Activated T-helper 1 cell treated with anti-CD3 and anti-CD28 coated beads, Interleukin-2, amount 50 U/mL, for 16 hours (primary cell): ENCODE results near the gene EARS2.
"Not testable (repeated sequence)": the region's sequence is repeated elsewhere in the genome, so short reads cannot be mapped to it uniquely, and the experiment has no call there.

Experiments
- DNase-seq, 2 donors: peaks; one replicate each; pipeline ENCODE4 v3.0.0-alpha.2; 2020; ENCODE audit warnings: low read depth in 1 of 2, low spot score in 1 of 2

EARS2 gene

GRCh38 chr16:23528644-23529310, 28.4 kb downstream of the EARS2 start:
- no peak for DNase-seq

DNA sequence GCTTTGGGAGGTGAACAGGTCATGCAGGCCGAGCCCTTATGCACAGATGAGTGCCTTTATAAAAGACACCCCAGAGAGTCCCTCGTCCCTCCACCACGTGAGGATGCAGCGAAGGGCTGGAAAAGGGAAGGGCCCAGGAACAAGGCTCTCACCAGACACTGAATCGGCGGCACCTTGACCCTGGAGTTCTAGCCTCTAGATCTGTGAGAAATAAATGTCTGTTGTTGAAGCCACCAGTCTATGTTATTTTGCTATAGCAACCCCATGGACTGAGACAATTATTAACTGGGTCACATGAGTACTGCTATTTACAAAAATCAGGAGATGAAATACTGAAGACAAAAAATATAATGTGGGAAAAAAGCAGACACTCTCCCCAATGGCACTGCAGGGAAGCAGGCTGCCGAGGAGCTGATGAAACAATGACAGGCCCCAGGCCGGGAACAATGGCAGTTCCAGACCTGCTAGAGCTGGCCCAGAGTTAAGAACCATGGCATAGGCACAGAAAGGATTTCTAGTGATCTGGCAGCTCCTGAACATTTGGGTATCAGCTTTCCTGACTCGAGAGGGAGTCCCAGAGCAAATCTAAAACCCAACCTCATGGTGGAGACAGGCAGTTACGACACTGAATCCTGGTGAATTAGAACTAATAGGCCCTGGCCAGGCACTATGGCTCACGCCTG, 29.0 kb downstream of the EARS2 start:
- no peak for DNase-seq

DNA sequence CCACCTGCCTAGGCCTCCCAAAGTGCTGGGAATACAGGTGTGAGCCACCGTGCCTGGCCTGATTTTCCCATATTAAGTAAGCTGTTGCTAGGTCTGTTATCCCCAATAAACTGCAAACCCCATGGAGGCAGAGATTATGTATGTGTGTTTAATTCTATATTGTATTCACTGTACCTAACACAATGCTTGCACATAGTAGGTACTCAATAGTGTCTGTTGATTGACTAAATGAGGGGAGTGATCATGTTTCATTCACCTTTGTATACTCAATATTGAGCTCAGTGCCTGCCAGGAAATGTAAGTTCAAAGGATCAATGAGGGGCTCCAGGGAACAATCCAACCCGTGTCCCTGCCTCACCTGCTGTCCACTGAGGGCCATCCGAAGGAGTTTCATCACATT, 32.3 kb downstream of the EARS2 start:
- DNase-seq, result no peak

GRCh38 chr16:23523876-23524385, 33.2 kb downstream of the EARS2 start:
- no peak for DNase-seq

DNA sequence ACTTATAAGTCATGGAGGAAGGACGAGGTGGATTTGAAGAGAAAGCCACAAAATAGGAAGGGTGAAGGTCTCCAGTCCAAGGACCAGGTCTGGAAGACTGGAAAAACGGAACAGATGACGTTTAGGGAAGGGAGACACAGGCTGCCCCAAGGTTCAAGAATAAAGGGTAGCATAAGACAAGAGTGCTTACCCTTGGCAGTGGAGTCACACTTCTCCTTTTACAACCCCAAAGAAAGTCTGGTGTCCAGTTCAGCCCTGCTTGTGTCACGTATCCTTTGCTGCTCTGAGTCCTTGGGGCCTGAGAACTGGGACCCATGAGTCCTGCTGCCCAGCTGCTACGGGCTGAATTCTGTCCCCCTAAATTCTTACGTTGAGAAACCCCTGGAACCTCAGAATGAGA, 33.8 kb downstream of the EARS2 start:
- no peak for DNase-seq

GRCh38 chr16:23521965-23522364, 35.2 kb downstream of the EARS2 start:
- no peak for DNase-seq

DNA sequence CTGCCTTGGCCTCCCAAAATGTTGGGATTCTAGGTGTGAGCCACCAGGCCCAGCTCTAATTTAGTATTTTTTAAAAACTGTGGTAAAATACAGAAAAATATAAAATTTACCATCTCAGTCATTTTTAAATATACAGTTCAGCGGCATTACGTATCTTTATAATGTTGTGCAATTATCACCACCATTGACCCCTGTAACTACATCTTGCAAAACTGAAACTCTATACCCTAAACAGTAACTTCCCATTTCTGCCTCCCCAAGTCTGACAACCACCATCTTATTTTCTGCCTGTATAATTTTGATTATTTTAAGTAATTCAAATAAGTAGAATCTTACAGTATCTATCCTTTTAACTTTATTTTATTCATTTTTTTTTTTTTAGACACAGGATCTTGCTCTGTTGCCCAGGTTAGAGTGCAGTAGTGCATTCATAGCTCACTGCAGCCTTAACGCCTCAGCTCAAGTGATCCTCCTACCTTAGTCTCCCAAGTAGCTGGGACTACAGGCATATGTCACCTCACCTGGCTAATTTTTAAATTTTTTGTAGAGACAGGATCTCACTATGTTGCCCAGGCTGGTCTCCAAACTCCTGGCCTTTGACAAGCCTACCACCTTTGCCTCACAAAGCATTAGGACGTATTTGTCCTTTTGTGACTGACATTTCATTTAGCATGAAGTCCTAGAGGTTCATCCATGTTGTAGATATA, 36.0 kb downstream of the EARS2 start:
- DNase-seq, result no peak

DNA sequence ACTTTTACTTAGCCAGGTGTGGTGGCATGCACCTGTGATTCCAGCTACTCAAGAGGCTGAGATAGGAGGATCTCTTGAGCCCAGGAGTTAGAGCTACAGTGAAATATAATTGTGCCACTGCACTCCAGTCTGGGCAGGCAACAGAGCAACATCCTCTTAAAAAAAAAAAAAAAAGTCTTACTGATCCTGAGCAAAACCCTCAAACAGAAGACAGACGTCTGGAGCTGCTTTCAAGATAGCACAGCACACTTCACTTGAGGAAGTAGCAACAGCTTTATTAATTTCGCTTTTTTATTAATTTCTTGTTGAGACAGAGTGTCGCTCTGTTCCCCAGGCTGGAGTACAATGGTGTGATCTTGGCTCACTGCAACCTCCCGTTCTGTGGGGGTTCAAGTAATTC, 36.6 kb downstream of the EARS2 start:
- DNase-seq, result no peak

DNA sequence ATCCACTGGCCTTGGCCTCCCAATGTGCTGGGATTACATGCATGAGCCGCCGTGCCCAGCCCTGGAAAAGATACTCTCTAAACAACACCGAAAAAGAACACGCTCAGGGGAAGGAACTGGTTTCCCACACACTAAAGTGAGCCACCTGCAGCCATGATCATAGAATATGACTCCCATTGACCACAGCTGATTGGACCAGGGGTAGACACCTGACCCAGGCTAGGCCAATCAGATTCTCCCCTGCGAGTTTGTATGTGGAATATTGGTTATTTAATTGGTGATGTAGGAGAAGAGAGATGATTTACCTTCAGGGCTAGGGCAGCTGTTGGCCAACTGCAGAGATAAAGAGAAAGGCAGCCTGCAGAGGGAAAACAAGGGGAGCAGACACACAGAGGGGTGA, 37.9 kb downstream of the EARS2 start:
- DNase-seq, result no peak

DNA sequence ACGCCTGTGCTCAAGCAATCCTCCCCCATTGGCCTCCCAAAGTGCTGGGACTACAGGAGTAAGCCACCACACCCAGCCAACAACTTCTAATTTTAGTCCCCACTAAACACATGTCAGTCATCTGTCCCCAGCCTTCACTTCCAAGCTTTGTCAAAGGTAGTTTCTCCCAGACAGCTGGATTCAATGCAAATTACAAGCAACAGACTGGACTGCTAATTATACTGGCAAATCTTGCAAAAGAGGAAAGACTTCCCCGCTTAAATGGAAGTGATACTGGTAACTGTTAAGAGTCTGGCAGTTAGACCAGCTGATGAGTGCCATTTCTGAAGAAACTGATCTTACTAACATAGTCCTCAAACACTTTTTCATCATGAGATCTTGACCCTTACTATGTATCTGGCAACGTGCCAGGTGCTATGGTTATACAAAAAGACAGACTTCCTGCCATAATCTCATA, 38.7 kb downstream of the EARS2 start:
- no peak for DNase-seq

GRCh38 chr16:23516366-23517137, 40.6 kb downstream of the EARS2 start:
- DNase-seq, result no peak

GRCh38 chr16:23515881-23516280, 41.3 kb downstream of the EARS2 start:
- DNase-seq, result no peak

GRCh38 chr16:23514381-23515152, 42.6 kb downstream of the EARS2 start:
- DNase-seq, result no peak

DNA sequence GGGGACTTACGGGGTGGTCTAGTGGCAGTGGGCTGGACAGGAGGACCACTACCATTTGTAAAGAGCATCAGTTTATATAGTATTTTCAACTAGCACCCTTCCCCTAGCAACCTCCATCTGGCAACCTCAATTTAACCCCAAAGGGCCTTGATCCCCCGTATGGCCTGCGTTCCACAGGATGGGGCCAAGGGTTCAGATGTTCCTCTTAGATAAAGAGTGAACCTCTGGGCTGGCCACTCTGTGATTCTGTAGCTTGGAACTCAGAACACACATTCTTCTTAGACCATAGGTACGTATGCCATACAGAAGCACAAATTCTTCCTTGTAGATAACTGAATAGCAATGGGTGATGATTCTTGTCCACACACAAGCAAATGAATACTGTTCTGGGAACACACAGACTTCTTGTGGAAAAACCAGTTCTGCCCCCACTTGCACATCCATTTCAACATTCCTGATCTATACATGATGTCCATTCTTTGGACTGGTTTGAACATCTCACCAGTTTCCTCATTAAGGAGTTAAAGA, 44.9 kb downstream of the EARS2 start:
- DNase-seq, result no peak

DNA sequence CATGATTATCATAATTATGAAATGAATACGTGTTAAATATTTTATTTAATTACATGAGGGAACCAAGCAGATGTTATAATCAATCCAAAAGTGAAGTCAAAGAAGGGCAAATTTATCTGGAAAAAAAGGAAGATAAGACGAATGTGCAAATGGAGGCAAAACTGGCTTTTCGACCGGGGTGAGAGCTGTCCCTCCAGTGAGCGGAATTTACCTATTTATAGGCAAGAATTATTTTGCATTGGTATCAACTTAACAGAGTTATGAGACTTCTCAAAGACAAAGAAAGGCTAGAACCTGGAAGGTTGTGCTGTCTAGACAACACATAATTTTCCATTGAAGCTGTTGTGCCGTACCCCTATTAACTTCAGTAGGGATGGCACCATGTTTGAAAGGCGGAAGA, 45.4 kb downstream of the EARS2 start:
- DNase-seq, result no peak

DNA sequence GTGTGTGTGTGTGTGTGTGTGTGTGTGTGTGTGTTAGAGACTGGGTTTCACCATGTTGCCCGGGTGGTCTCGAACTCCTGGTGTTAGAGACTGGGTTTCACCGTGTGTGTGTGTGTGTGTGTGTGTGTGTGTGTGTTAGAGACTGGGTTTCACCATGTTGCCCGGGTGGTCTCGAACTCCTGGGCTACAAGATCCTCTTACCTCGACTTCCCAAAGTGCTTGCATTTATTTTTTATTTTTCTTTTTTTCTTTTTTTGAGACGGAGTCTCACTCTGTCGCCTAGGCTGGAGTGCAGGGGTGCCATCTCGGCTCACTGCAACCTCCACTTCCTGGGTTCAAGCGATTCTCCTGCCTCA, 46.3 kb downstream of the EARS2 start:
- DNase-seq, result not testable (repeated sequence)

- peak; percentile 59 to 72 for DNase-seq
Observed at GRCh38 chr16:23510164-23510914, 46.8 kb downstream of the EARS2 start, which contains the start of gene GGA2. Gene GGA2, minus strand, starts transcription at chr16:23510494. Its CDS starts 83 bp downstream, at chr16:23510411.

- no peak for DNase-seq
Observed at GRCh38 chr16:23509782-23510163, 47.4 kb downstream of the EARS2 start.

- DNase-seq, result no peak
Observed at GRCh38 chr16:23509441-23509754, 47.8 kb downstream of the EARS2 start.
